GM18909 (cell line): ENCODE measurements around the gene LRRC45.

ENCODE experiments used
- ATAC-seq: cut with Tn5 transposase; IDR thresholded peaks from one replicate; pipeline ENCODE4 v1.9.1; 2021; ENCODE audit warnings: mild to moderate bottlenecking; ENCODE audit not compliant: unreplicated experiment, poor library complexity

LRRC45 gene

GRCh38 chr17:82059272-82060000 is 36.3 kb downstream of the LRRC45 start:
- ATAC-seq: no peak

GRCh38 chr17:82060001-82060380 is 36.9 kb downstream of the LRRC45 start:
- no peak for ATAC-seq

GRCh38 chr17:82060614-82061013 is 37.5 kb downstream of the LRRC45 start:
- ATAC-seq: no peak

GRCh38 chr17:82061047-82061925 is 38.2 kb downstream of the LRRC45 start:
- ATAC-seq: no peak

- no peak for ATAC-seq
These were observed 39.2 kb downstream of the LRRC45 start for GRCh38 chr17:82062076-82062983.

GRCh38 chr17:82062984-82063368 is 39.9 kb downstream of the LRRC45 start:
- ATAC-seq: no peak

GRCh38 chr17:82063424-82064415 is 40.6 kb downstream of the LRRC45 start:
- no peak for ATAC-seq

GRCh38 chr17:82064433-82065192 is 41.5 kb downstream of the LRRC45 start:
- no peak for ATAC-seq

GRCh38 chr17:82065193-82065637 is 42.1 kb downstream of the LRRC45 start:
- peak; percentile 44 for ATAC-seq

- peak; percentile 80 for ATAC-seq
These were observed 42.7 kb downstream of the LRRC45 start, which contains the start of gene DUS1L for GRCh38 chr17:82065638-82066303. TSS of gene DUS1L (minus strand) at chr17:82065804. CDS start at chr17:82065059, 745 bp downstream.

GRCh38 chr17:82070611-82071010 is 47.5 kb downstream of the LRRC45 start:
- no peak for ATAC-seq

- ATAC-seq: no peak
These were observed 49.7 kb downstream of the LRRC45 start for GRCh38 chr17:82072827-82073226.

GRCh38 chr17:82073446-82073845 is 50.3 kb downstream of the LRRC45 start:
- no peak for ATAC-seq

- ATAC-seq: no peak
These were observed 53.1 kb downstream of the LRRC45 start for GRCh38 chr17:82076018-82076784.

GRCh38 chr17:82076785-82077591 is 53.9 kb downstream of the LRRC45 start:
- no peak for ATAC-seq

- no peak for ATAC-seq
These were observed 54.7 kb downstream of the LRRC45 start for GRCh38 chr17:82077617-82078358.
